Measurements from ENCODE around the gene NPTX1.
"Not testable (repeated sequence)": the region's sequence is repeated elsewhere in the genome, so short reads cannot be mapped to it uniquely, and the experiment has no call there.

Gene NPTX1

GRCh38 chr17:80507965-80508364 lies 31.6 kb upstream of the NPTX1 start:
- Histone ChIP-seq H3K36me3 (ENCODE audit: low read length) (no peaks in the 10 kb centered on the region), H3K9me2 (replicated peaks; ENCODE audit: insufficient read depth, low read length) (no peaks in the 10 kb centered on the region), H2AFZ (ENCODE audit: low read depth, low read length, severe bottlenecking) (no peak overlapping the region), H3K27ac (ENCODE audit: low read depth, low read length) (no peak overlapping the region), H3F3A (ENCODE audit: insufficient read depth) (no peaks in the 10 kb centered on the region), H3K9me3 (ENCODE audit: insufficient read depth, low read length) (no peaks in the 10 kb centered on the region), H3K79me2 (ENCODE audit: insufficient read depth, low read length) (no peaks in the 10 kb centered on the region), H3K4me2 (ENCODE audit: low read depth, low read length, poor library complexity, severe bottlenecking) (no peak overlapping the region), H3K4me3 (ENCODE audit: insufficient read depth, low read length, poor library complexity, severe bottlenecking) (no peak overlapping the region), H3K27me3 (ENCODE audit: low read length) (no peaks in the 10 kb centered on the region), H4K20me1 (ENCODE audit: low read depth, low read length) (no peaks in the 10 kb centered on the region), H3K9ac (ENCODE audit: low read length) (no peak overlapping the region)
- TF ChIP-seq EZH2phosphoT487 (conservative IDR thresholded peaks at IDR 0.05; ENCODE audit: low read length): no peak
- TF ChIP-seq, protein P1, sequence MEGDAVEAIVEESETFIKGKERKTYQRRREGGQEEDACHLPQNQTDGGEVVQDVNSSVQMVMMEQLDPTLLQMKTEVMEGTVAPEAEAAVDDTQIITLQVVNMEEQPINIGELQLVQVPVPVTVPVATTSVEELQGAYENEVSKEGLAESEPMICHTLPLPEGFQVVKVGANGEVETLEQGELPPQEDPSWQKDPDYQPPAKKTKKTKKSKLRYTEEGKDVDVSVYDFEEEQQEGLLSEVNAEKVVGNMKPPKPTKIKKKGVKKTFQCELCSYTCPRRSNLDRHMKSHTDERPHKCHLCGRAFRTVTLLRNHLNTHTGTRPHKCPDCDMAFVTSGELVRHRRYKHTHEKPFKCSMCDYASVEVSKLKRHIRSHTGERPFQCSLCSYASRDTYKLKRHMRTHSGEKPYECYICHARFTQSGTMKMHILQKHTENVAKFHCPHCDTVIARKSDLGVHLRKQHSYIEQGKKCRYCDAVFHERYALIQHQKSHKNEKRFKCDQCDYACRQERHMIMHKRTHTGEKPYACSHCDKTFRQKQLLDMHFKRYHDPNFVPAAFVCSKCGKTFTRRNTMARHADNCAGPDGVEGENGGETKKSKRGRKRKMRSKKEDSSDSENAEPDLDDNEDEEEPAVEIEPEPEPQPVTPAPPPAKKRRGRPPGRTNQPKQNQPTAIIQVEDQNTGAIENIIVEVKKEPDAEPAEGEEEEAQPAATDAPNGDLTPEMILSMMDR (IDR thresholded peaks at IDR 0.05; ENCODE audit: insufficient read depth, low read length, poor library complexity, severe bottlenecking): no peak

DNA sequence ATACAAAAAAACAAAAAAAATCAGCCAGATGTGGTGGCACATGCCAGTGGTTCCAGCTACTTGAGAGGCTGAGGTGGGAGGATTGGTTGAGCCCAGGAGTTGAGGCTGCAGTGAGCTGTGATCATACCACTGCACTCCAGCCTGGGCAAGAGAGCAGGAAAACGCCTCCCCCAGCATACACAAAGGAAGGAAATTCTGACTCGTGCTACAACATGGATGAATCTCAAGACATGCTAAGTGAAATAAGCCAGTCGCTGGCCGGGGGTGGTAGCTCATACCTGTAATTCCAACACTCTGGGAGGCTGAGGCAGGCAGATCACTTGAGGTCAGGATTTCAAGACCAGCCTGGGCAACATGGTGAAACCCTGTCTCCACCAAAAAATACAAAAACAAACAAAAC lies 30.8 kb upstream of the NPTX1 start:
- not testable (repeated sequence) for H3K27ac ChIP-seq (ENCODE audit: low read depth, low read length); H3K9me3 ChIP-seq (ENCODE audit: insufficient read depth, low read length); H3K36me3 ChIP-seq (ENCODE audit: low read length); H3K27me3 ChIP-seq (ENCODE audit: low read length); H3K9ac ChIP-seq (ENCODE audit: low read length); H3K9me2 ChIP-seq (replicated peaks; ENCODE audit: insufficient read depth, low read length); H3K79me2 ChIP-seq (ENCODE audit: insufficient read depth, low read length); H2AFZ ChIP-seq (ENCODE audit: low read depth, low read length, severe bottlenecking); H4K20me1 ChIP-seq (ENCODE audit: low read depth, low read length); H3F3A ChIP-seq (ENCODE audit: insufficient read depth); H3K4me3 ChIP-seq (ENCODE audit: insufficient read depth, low read length, poor library complexity, severe bottlenecking); H3K4me2 ChIP-seq (ENCODE audit: low read depth, low read length, poor library complexity, severe bottlenecking)

DNA sequence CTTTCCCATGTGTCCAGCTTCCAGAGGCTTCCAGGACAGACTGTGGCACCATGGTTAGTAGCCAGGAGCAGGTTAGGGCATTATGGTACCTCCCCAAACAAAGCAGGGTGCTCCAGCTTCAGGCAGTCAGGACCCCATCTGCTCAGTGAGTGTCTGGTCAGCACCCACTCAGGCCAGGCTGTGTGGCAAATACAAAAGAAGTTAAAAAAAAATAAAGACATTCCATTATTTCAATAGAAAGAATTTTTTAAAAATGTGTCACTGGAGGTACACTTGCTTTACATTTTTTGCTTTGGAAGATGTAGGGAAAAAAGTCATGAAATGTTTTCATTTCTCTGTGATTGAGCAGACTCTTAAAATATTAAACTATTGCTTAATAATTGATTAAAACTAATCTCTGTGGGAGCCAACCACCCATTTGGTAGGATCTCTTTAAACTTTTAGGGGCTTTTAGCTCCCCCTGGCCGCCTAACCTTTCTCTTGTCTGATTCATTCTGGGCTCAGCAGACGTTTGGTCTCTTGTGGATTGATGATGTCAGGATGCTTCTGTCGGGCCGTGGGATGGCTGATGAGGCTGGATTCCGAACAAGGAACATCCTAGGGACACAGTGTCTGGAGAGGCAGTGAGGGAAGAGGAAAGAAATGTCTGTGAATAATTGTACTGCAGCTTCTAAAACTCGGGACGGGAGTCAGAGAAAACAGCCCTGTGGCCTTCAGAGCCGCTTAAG lies 28.4 kb upstream of the NPTX1 start:
- Histone ChIP-seq H3K9ac (ENCODE audit: low read length) (no peak overlapping the region), H3K4me3 (ENCODE audit: insufficient read depth, low read length, poor library complexity, severe bottlenecking) (no peak overlapping the region), H2AFZ (ENCODE audit: low read depth, low read length, severe bottlenecking) (no peak overlapping the region), H3K9me2 (replicated peaks; ENCODE audit: insufficient read depth, low read length) (no peaks in the 10 kb centered on the region), H3K79me2 (ENCODE audit: insufficient read depth, low read length) (no peaks in the 10 kb centered on the region), H3K9me3 (ENCODE audit: insufficient read depth, low read length) (no peaks in the 10 kb centered on the region), H3K27me3 (ENCODE audit: low read length) (no peaks in the 10 kb centered on the region), H3K27ac (ENCODE audit: low read depth, low read length) (no peak overlapping the region), H3K36me3 (ENCODE audit: low read length) (no peaks in the 10 kb centered on the region), H3K4me2 (ENCODE audit: low read depth, low read length, poor library complexity, severe bottlenecking) (no peak overlapping the region), H3F3A (ENCODE audit: insufficient read depth) (no peaks in the 10 kb centered on the region), H4K20me1 (ENCODE audit: low read depth, low read length) (no peaks in the 10 kb centered on the region)
- TF ChIP-seq EZH2phosphoT487 (conservative IDR thresholded peaks at IDR 0.05; ENCODE audit: low read length): no peak
- TF ChIP-seq, protein P1 (IDR thresholded peaks at IDR 0.05; ENCODE audit: insufficient read depth, low read length, poor library complexity, severe bottlenecking): no peak

DNA sequence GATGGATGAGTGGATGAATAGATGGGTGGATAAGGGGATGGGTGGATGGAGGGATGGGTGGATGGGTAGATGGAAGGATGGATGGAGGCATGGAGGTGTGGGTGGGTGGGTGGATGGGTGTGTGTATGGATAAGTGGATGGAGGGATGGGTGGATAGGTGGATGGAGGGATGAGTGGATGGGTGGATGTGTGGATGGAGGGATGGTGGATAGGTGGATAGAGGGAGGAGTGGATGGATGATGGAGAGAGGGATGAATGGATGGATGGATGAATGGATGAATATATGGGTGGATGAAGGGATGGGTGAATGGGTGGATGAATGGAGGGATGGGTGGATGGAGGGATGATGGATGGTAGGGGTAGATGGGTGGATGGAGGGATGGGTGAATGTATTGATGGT lies 27.5 kb upstream of the NPTX1 start:
- H3K9me2 ChIP-seq (replicated peaks; ENCODE audit: insufficient read depth, low read length): no peaks in the 10 kb centered on the region
- no peaks in the 10 kb centered on the region for H3F3A ChIP-seq (ENCODE audit: insufficient read depth)
- H3K9ac ChIP-seq (ENCODE audit: low read length): no peak overlapping the region
- H3K79me2 ChIP-seq (ENCODE audit: insufficient read depth, low read length): no peaks in the 10 kb centered on the region
- H2AFZ ChIP-seq (ENCODE audit: low read depth, low read length, severe bottlenecking): no peak overlapping the region
- no peaks in the 10 kb centered on the region for H3K36me3 ChIP-seq (ENCODE audit: low read length)
- H3K4me3 ChIP-seq (ENCODE audit: insufficient read depth, low read length, poor library complexity, severe bottlenecking): no peak overlapping the region
- no peak overlapping the region for H3K27ac ChIP-seq (ENCODE audit: low read depth, low read length)
- H3K4me2 ChIP-seq (ENCODE audit: low read depth, low read length, poor library complexity, severe bottlenecking): no peak overlapping the region
- TF ChIP-seq, protein P1 (IDR thresholded peaks at IDR 0.05; ENCODE audit: insufficient read depth, low read length, poor library complexity, severe bottlenecking): no peak
- no peaks in the 10 kb centered on the region for H3K27me3 ChIP-seq (ENCODE audit: low read length)
- no peaks in the 10 kb centered on the region for H4K20me1 ChIP-seq (ENCODE audit: low read depth, low read length)
- H3K9me3 ChIP-seq (ENCODE audit: insufficient read depth, low read length): no peaks in the 10 kb centered on the region
